SW 1271 (cell line): ENCODE data around the gene ALDH1L1.
"Not testable (repeated sequence)": the region's sequence is repeated elsewhere in the genome, so short reads cannot be mapped to it uniquely, and the experiment has no call there.

Experiments used
- DNase-seq, 2 experiments: peaks; one replicate each; lab custom pipeline; 2025; lab: John Stamatoyannopoulos, UW

ALDH1L1 gene

GRCh38 chr3:126083511-126083912, 96.9 kb downstream of the ALDH1L1 start:
- DNase-seq = peak in 1 of 2 experiments; percentile 29

GRCh38 chr3:126083138-126083445, 97.3 kb downstream of the ALDH1L1 start:
- DNase-seq = peak in 1 of 2 experiments; percentile 29

- DNase-seq = no peak
These were observed 97.8 kb downstream of the ALDH1L1 start for GRCh38 chr3:126082362-126083137.

- DNase-seq = peak; percentile 44 to 73
These were observed 98.6 kb downstream of the ALDH1L1 start for GRCh38 chr3:126081618-126082361.

- no peak for DNase-seq
These were observed 99.4 kb downstream of the ALDH1L1 start for GRCh38 chr3:126080970-126081369.

- no peak for DNase-seq
These were observed 101.5 kb downstream of the ALDH1L1 start for GRCh38 chr3:126078866-126079265.

GRCh38 chr3:126077754-126078153, 102.6 kb downstream of the ALDH1L1 start:
- no peak for DNase-seq

GRCh38 chr3:126076140-126076539, 104.2 kb downstream of the ALDH1L1 start:
- no peak for DNase-seq

- no peak for DNase-seq
These were observed 110.2 kb downstream of the ALDH1L1 start for GRCh38 chr3:126070146-126070545.

- DNase-seq = no peak
These were observed 112.4 kb downstream of the ALDH1L1 start for GRCh38 chr3:126067959-126068358.

- DNase-seq = not testable (repeated sequence)
These were observed 113.7 kb downstream of the ALDH1L1 start for GRCh38 chr3:126066676-126067075.

- DNase-seq = no peak
These were observed 114.5 kb downstream of the ALDH1L1 start for GRCh38 chr3:126065876-126066275.

GRCh38 chr3:126064627-126065258, 115.6 kb downstream of the ALDH1L1 start:
- no peak for DNase-seq

- no peak for DNase-seq
These were observed 116.9 kb downstream of the ALDH1L1 start for GRCh38 chr3:126063358-126063965.

GRCh38 chr3:126061301-126062032, 118.9 kb downstream of the ALDH1L1 start:
- DNase-seq = no peak

GRCh38 chr3:126060613-126061145, 119.7 kb downstream of the ALDH1L1 start:
- no peak for DNase-seq

- DNase-seq = no peak
These were observed 121.7 kb downstream of the ALDH1L1 start for GRCh38 chr3:126058666-126059065.

GRCh38 chr3:126057936-126058335, 122.5 kb downstream of the ALDH1L1 start:
- no peak for DNase-seq

- DNase-seq = no peak
These were observed 122.9 kb downstream of the ALDH1L1 start for GRCh38 chr3:126057501-126057819.

GRCh38 chr3:126056681-126057500, 123.5 kb downstream of the ALDH1L1 start:
- DNase-seq = no peak

- DNase-seq = no peak
These were observed 124.3 kb downstream of the ALDH1L1 start for GRCh38 chr3:126056088-126056487.
